HG03135 (cell line): ENCODE results near the gene ADPRM.

Experiments
- ATAC-seq: cut with Tn5 transposase; IDR thresholded peaks from one replicate; pipeline ENCODE4 v1.9.1; 2021; ENCODE audit warnings: mild to moderate bottlenecking, moderate library complexity; ENCODE audit not compliant: unreplicated experiment

The ADPRM gene

GRCh38 chr17:10738521-10739258 is 41.3 kb downstream of the ADPRM start:
- ATAC-seq: no peak

- no peak for ATAC-seq
Observed at GRCh38 chr17:10739386-10739785, 42.0 kb downstream of the ADPRM start.

GRCh38 chr17:10741416-10742135 is 44.2 kb downstream of the ADPRM start:
- ATAC-seq: no peak

GRCh38 chr17:10742431-10742830 is 45.0 kb downstream of the ADPRM start:
- ATAC-seq: no peak

- ATAC-seq: no peak
Observed at GRCh38 chr17:10743316-10744009, 46.1 kb downstream of the ADPRM start.

- ATAC-seq: no peak
Observed at GRCh38 chr17:10744501-10745000, 47.2 kb downstream of the ADPRM start.

- ATAC-seq: no peak
Observed at GRCh38 chr17:10745231-10745630, 47.8 kb downstream of the ADPRM start.

- no peak for ATAC-seq
Observed at GRCh38 chr17:10748531-10749181, 51.3 kb downstream of the ADPRM start.

- no peak for ATAC-seq
Observed at GRCh38 chr17:10750210-10750609, 52.8 kb downstream of the ADPRM start.

- no peak for ATAC-seq
Observed at GRCh38 chr17:10751563-10751962, 54.2 kb downstream of the ADPRM start.

- ATAC-seq: no peak
Observed at GRCh38 chr17:10752696-10753095, 55.3 kb downstream of the ADPRM start.

GRCh38 chr17:10754109-10754508 is 56.7 kb downstream of the ADPRM start:
- ATAC-seq: no peak

GRCh38 chr17:10754861-10755591 is 57.6 kb downstream of the ADPRM start:
- ATAC-seq: no peak

GRCh38 chr17:10755592-10756127 is 58.3 kb downstream of the ADPRM start:
- ATAC-seq: no peak

GRCh38 chr17:10756185-10756584 is 58.8 kb downstream of the ADPRM start:
- ATAC-seq: no peak

- ATAC-seq: no peak
Observed at GRCh38 chr17:10756619-10757018, 59.2 kb downstream of the ADPRM start.

- ATAC-seq: no peak
Observed at GRCh38 chr17:10757067-10757466, 59.7 kb downstream of the ADPRM start.

GRCh38 chr17:10757647-10758046 is 60.3 kb downstream of the ADPRM start:
- no peak for ATAC-seq

GRCh38 chr17:10758062-10758461 is 60.7 kb downstream of the ADPRM start:
- ATAC-seq: no peak
